NB4 (cell line): ENCODE measurements around the gene SHISA5.
"Not testable (repeated sequence)": the region's sequence is repeated elsewhere in the genome, so short reads cannot be mapped to it uniquely, and the experiment has no call there.

Experiments used
- DNase-seq: peaks from one replicate; pipeline ENCODE4 v3.0.0; 2010; ENCODE audit warnings: low read depth
- H3K4me3 ChIP-seq: one replicate; pipeline ENCODE4 v1.5.1; 2011; ENCODE audit warnings: mild to moderate bottlenecking, low read depth, low read length, moderate library complexity
- MYC ChIP-seq: IDR thresholded peaks from 2 replicates; pipeline ENCODE4 v1.6.1; 2011; ENCODE audit warnings: low read depth, low read length
- POLR2A ChIP-seq: IDR thresholded peaks from 2 replicates; pipeline ENCODE4 v1.6.1; 2011; ENCODE audit warnings: mild to moderate bottlenecking; ENCODE audit not compliant: insufficient read length; ENCODE audit errors: extremely low read depth
- TF ChIP-seq, protein P1 (sequence below): IDR thresholded peaks from one replicate; pipeline ENCODE4 v1.5.1; 2012; ENCODE audit warnings: low read depth, low read length
- TF ChIP-seq, protein P2 (sequence below): IDR thresholded peaks from 2 replicates; pipeline ENCODE4 v1.6.1; 2011; ENCODE audit warnings: low read depth, low read length

The SHISA5 gene, protein sequence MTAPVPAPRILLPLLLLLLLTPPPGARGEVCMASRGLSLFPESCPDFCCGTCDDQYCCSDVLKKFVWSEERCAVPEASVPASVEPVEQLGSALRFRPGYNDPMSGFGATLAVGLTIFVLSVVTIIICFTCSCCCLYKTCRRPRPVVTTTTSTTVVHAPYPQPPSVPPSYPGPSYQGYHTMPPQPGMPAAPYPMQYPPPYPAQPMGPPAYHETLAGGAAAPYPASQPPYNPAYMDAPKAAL

GRCh38 chr3:48504051-48504946, at the start of gene SHISA5:
TSS of gene SHISA5 (minus strand) at chr3:48504174. CDS start at chr3:48504094, 80 bp downstream.
- TF ChIP-seq, protein P1, sequence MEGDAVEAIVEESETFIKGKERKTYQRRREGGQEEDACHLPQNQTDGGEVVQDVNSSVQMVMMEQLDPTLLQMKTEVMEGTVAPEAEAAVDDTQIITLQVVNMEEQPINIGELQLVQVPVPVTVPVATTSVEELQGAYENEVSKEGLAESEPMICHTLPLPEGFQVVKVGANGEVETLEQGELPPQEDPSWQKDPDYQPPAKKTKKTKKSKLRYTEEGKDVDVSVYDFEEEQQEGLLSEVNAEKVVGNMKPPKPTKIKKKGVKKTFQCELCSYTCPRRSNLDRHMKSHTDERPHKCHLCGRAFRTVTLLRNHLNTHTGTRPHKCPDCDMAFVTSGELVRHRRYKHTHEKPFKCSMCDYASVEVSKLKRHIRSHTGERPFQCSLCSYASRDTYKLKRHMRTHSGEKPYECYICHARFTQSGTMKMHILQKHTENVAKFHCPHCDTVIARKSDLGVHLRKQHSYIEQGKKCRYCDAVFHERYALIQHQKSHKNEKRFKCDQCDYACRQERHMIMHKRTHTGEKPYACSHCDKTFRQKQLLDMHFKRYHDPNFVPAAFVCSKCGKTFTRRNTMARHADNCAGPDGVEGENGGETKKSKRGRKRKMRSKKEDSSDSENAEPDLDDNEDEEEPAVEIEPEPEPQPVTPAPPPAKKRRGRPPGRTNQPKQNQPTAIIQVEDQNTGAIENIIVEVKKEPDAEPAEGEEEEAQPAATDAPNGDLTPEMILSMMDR: no peak
- TF ChIP-seq POLR2A (no peak), MYC (no peak)
- TF ChIP-seq, protein P2, sequence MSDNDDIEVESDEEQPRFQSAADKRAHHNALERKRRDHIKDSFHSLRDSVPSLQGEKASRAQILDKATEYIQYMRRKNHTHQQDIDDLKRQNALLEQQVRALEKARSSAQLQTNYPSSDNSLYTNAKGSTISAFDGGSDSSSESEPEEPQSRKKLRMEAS: no peak
- DNase-seq: peak; percentile 53

GRCh38 chr3:48553361-48553760, 49.4 kb upstream of the SHISA5 start:
- no peak overlapping the region for H3K4me3 ChIP-seq
- TF ChIP-seq MYC (no peak), POLR2A (no peak)
- TF ChIP-seq, protein P1: no peak
- TF ChIP-seq, protein P2: no peak
- DNase-seq: no peak

More at GRCh38 chr3:48504051-48504946, at the start of gene SHISA5:
- H3K4me3 ChIP-seq: peak within 1 kb of the TSS; percentile 25

- TF ChIP-seq MYC (no peak), POLR2A (no peak)
- TF ChIP-seq, protein P2: no peak
- TF ChIP-seq, protein P1: no peak
- no peak overlapping the region for H3K4me3 ChIP-seq
- DNase-seq: no peak
These were observed 48.4 kb upstream of the SHISA5 start for GRCh38 chr3:48552111-48552951.

GRCh38 chr3:48551651-48552050, 47.7 kb upstream of the SHISA5 start:
- DNase-seq, H3K4me3 ChIP-seq: not testable (repeated sequence)

DNA sequence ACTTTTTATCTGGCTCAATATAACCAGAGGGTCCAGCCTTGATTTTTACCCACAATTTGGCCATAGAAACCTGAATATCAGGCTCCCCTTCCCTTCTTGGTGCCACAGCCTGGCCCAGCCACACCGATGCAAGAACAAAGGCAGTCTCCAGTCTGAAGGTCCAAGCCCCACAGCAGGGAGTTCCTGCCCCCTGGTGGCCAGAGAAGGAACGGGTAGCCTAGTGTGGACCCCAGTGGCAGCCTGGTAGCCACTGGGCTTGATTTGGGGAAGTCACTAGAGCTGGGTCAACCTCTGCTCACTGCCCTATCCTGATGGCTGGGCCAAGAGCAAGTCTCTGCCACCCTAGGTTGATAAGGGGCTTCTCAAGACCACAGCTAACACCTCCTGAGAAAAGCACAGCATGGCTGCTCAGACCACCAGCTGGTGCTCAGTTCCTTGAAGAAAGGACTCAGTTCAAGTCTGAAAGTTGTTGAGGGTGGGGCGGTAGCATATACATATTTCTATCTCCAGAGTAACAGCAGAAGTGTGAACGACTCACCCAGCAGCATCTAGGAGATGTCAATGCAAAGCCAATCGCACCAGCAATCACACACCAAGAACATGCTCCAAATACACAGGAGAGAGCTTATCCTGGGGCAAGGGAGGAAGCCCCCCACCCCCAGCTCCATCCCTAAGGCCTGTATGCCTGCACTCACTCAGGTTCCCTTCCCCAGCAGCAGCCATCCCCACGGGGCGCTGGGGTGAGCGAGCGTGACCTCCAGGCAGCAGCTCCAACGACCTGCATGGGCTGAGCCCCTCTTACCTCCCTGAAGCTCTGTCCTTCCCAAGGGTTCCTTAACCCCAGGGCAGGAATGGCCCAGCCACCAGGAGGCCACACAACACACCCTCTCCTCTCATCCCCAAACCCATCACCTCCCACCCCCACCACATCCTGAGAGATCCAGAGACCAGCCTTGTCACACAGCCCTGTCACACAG, 45.0 kb upstream of the SHISA5 start:
- no peak for TF ChIP-seq POLR2A
- TF ChIP-seq MYC: no peak
- TF ChIP-seq, protein P1: peak; percentile 95
- TF ChIP-seq, protein P2: peak; percentile 26; the same call in 1 of the 2 replicates
- H3K4me3 ChIP-seq: no peak overlapping the region
- peak; percentile 88 for DNase-seq
